ENCODE measurements around the gene H2AZ2. TPM values are rescaled to one million over a fixed set of nuclear protein-coding genes. Genes with fewer than 3 reads are reported as not detected.

Gene H2AZ2
- total and polyA plus RNA-seq, 2 of the 4 experiments (the other 2 are of a cell fraction) = 156 to 162 TPM

GRCh38 chr7:44814919-44815318 is 33.0 kb downstream of the H2AZ2 start:
- no peak overlapping the region for H3K4ac ChIP-seq (ENCODE audit: low read depth, low read length)
- no peak overlapping the region for H3K9ac ChIP-seq (ENCODE audit: low read depth, low read length)
- ChIA-PET POLR2A (ENCODE audit: unreplicated experiment) (no interaction called here), CTCF (no interaction called here)
- intact Hi-C loops (cut with micrococcal nuclease) (no loop called here), in situ Hi-C loops (cut with MboI; ENCODE audit: low sequenced_read_pairs) (no loop called here), dilution Hi-C loops (cut with HindIII; ENCODE audit: low sequenced_read_pairs, unreplicated experiment) (no loop called here)
- no peaks in the 10 kb centered on the region for H3K4me1 ChIP-seq (ENCODE audit: control insufficient read depth, insufficient read depth, low read length)
- no peak overlapping the region for H2AK9ac ChIP-seq (replicated peaks; ENCODE audit: low read depth, low read length, poor library complexity)
- no peak overlapping the region for H4K91ac ChIP-seq (ENCODE audit: insufficient read depth, low read depth, low read length)
- H3K27me3 ChIP-seq (ENCODE audit: control insufficient read depth, insufficient read depth, low read length) = no peaks in the 10 kb centered on the region
- no peak overlapping the region for H3K4me2 ChIP-seq (ENCODE audit: low read depth, low read length)
- H3K4me3 ChIP-seq (ENCODE audit: insufficient read depth, low read depth, low read length) = no peak overlapping the region
- H2BK15ac ChIP-seq (ENCODE audit: low read depth, low read length) = no peak overlapping the region
- DNase-seq (no peak), ATAC-seq (ENCODE audit: low read depth) (no peak)
- H3K9me1 ChIP-seq (ENCODE audit: insufficient read depth, low read length) = 0 out of 2 replicates have a peak, but pooled peaks cover 2% of the 10 kb centered on the region
- no peaks in the 10 kb centered on the region for H4K20me1 ChIP-seq (ENCODE audit: insufficient read depth, low read length)
- BruUV-seq (replicated peaks) = no TSS peak
- H3K79me1 ChIP-seq (ENCODE audit: low read depth in 1 of 2, low read length in 2 of 2) = no peaks in the 10 kb centered on the region
- H3K23ac ChIP-seq (ENCODE audit: low read depth, low read length) = no peak overlapping the region
- no peak overlapping the region for H3K18ac ChIP-seq (ENCODE audit: low read depth, low read length)
- H3K27ac ChIP-seq (ENCODE audit: insufficient read depth, low read length) = no peak overlapping the region
- H2BK20ac ChIP-seq (ENCODE audit: low read depth, low read length) = no peak overlapping the region
- TF ChIP-seq FOS (IDR thresholded peaks at IDR 0.05; ENCODE audit: low read depth, low read length) (no peak), SMC3 (IDR thresholded peaks at IDR 0.05; ENCODE audit: low read depth, low read length) (no peak), RCOR1 (IDR thresholded peaks at IDR 0.05; ENCODE audit: insufficient replicate concordance, low read length) (no peak), MAFK (IDR thresholded peaks at IDR 0.05; ENCODE audit: low read depth, low read length) (no peak), ELK1 (IDR thresholded peaks at IDR 0.05; ENCODE audit: borderline replicate concordance, low read depth, low read length) (no peak), POLR2A (IDR thresholded peaks at IDR 0.05; ENCODE audit: low read depth, low read length) (no peak), BHLHE40 (IDR thresholded peaks at IDR 0.05; ENCODE audit: low read depth, low read length) (no peak), CEBPB (IDR thresholded peaks at IDR 0.05; ENCODE audit: low read depth, low read length) (no peak), NFE2L2 (IDR thresholded peaks at IDR 0.05; ENCODE audit: low read depth, low read length) (no peak), CHD1 (IDR thresholded peaks at IDR 0.05; ENCODE audit: low read depth, low read length) (no peak), USF2 (IDR thresholded peaks at IDR 0.05; ENCODE audit: low read depth, low read length) (no peak), MXI1 (IDR thresholded peaks at IDR 0.05; ENCODE audit: borderline replicate concordance, low read depth, low read length) (no peak), RAD21 (IDR thresholded peaks at IDR 0.05; ENCODE audit: low read length) (no peak), CTCF (conservative IDR thresholded peaks at IDR 0.05; ENCODE audit: low read depth, low read length) (no peak), MAZ (IDR thresholded peaks at IDR 0.05; ENCODE audit: borderline replicate concordance, low read depth, low read length) (no peak), RFX5 (IDR thresholded peaks at IDR 0.05; ENCODE audit: low read depth, low read length) (no peak)
- H3K56ac ChIP-seq (ENCODE audit: extremely low read depth, insufficient read depth, low read length) = no peak overlapping the region
- H3K14ac ChIP-seq (replicated peaks; ENCODE audit: low read depth, low read length) = no peak overlapping the region
- H2AFZ ChIP-seq (replicated peaks; ENCODE audit: low read length, poor library complexity) = no peak overlapping the region
- H4K5ac ChIP-seq (ENCODE audit: low read depth, low read length) = no peak overlapping the region
- no peak overlapping the region for H4K8ac ChIP-seq (ENCODE audit: low read depth in 2 of 2, low read length in 2 of 2)
- H2BK120ac ChIP-seq (ENCODE audit: low read depth, low read length) = no peak overlapping the region
- 88% methylated on average over 2 of the region's 2 CpGs; no CpG with 5 or more reads in 1 of the 2 experiments for WGBS, 2 experiments (ENCODE audit: extremely low coverage in 2 of 2, insufficient read length in 1 of 2)
- no peaks in the 10 kb centered on the region for H3K36me3 ChIP-seq (ENCODE audit: control insufficient read depth, insufficient read depth, low read length)
- H2BK5ac ChIP-seq (ENCODE audit: low read depth, low read length, poor library complexity, severe bottlenecking) = no peak overlapping the region
- H3K9me3 ChIP-seq (ENCODE audit: control insufficient read depth, insufficient read depth, low read length) = no peaks in the 10 kb centered on the region
- H2AK5ac ChIP-seq (ENCODE audit: low read depth, low read length) = no peak overlapping the region
